IPS-15b (cell line): ENCODE results near the gene TIMM44.
"Not testable (repeated sequence)": the region's sequence is repeated elsewhere in the genome, so short reads cannot be mapped to it uniquely, and the experiment has no call there.

Source experiments
- H3K27me3 ChIP-seq: one replicate; pipeline ENCODE4 v1.6.1; 2013; ENCODE audit warnings: low read length; ENCODE audit not compliant: control insufficient read depth, insufficient read depth
- H3K36me3 ChIP-seq: one replicate; pipeline ENCODE4 v1.6.1; 2013; ENCODE audit warnings: low read length; ENCODE audit not compliant: control insufficient read depth, insufficient read depth
- H3K4me1 ChIP-seq: one replicate; pipeline ENCODE4 v1.6.1; 2013; ENCODE audit warnings: mild to moderate bottlenecking, low read length; ENCODE audit not compliant: control insufficient read depth, insufficient read depth
- H3K4me3 ChIP-seq: one replicate; pipeline ENCODE4 v1.5.1; 2013; ENCODE audit warnings: low read depth, low read length
- H3K9ac ChIP-seq: one replicate; pipeline ENCODE4 v1.6.1; 2013; ENCODE audit warnings: low read depth, mild to moderate bottlenecking, low read length
- H3K9me3 ChIP-seq: one replicate; pipeline ENCODE4 v1.6.1; 2013; ENCODE audit warnings: mild to moderate bottlenecking, low read length; ENCODE audit not compliant: control insufficient read depth, insufficient read depth

The TIMM44 gene

GRCh38 chr19:7933828-7934725 lies 9.4 kb downstream of the TIMM44 start:
- Histone ChIP-seq H3K36me3 (peaks cover 65% of the 10 kb centered on the region), H3K9me3 (no peaks in the 10 kb centered on the region), H3K9ac (no peak overlapping the region), H3K4me1 (no peaks in the 10 kb centered on the region), H3K4me3 (no peak overlapping the region), H3K27me3 (no peaks in the 10 kb centered on the region)

- H3K4me3 ChIP-seq: no peak overlapping the region
- no peaks in the 10 kb centered on the region for H3K9me3 ChIP-seq
- peaks cover 65% of the 10 kb centered on the region for H3K36me3 ChIP-seq
- no peaks in the 10 kb centered on the region for H3K27me3 ChIP-seq
- H3K9ac ChIP-seq: no peak overlapping the region
- no peaks in the 10 kb centered on the region for H3K4me1 ChIP-seq
These were observed 10.1 kb downstream of the TIMM44 start for GRCh38 chr19:7933411-7933810.

- Histone ChIP-seq H3K9me3 (no peaks in the 10 kb centered on the region), H3K9ac (no peak overlapping the region), H3K4me3 (no peak overlapping the region), H3K36me3 (peaks cover 65% of the 10 kb centered on the region), H3K4me1 (no peaks in the 10 kb centered on the region), H3K27me3 (no peaks in the 10 kb centered on the region)
These were observed 10.6 kb downstream of the TIMM44 start for GRCh38 chr19:7932930-7933300.

- Histone ChIP-seq H3K4me3 (no peak overlapping the region), H3K4me1 (no peaks in the 10 kb centered on the region), H3K27me3 (no peaks in the 10 kb centered on the region), H3K9me3 (no peaks in the 10 kb centered on the region), H3K36me3 (peaks cover 62% of the 10 kb centered on the region), H3K9ac (no peak overlapping the region)
These were observed 11.1 kb downstream of the TIMM44 start for GRCh38 chr19:7932276-7932929.

GRCh38 chr19:7931221-7932061 lies 12.0 kb downstream of the TIMM44 start:
- Histone ChIP-seq H3K4me3 (no peak overlapping the region), H3K4me1 (no peaks in the 10 kb centered on the region), H3K9me3 (no peaks in the 10 kb centered on the region), H3K9ac (no peak overlapping the region), H3K36me3 (peaks cover 56% of the 10 kb centered on the region), H3K27me3 (no peaks in the 10 kb centered on the region)

- H3K36me3 ChIP-seq: peaks cover 54% of the 10 kb centered on the region
- H3K9me3 ChIP-seq: no peaks in the 10 kb centered on the region
- no peaks in the 10 kb centered on the region for H3K27me3 ChIP-seq
- no peak overlapping the region for H3K9ac ChIP-seq
- H3K4me1 ChIP-seq: no peaks in the 10 kb centered on the region
- no peak overlapping the region for H3K4me3 ChIP-seq
These were observed 12.7 kb downstream of the TIMM44 start for GRCh38 chr19:7930765-7931164.

- H3K27me3 ChIP-seq, H3K4me1 ChIP-seq, H3K4me3 ChIP-seq, H3K9ac ChIP-seq, H3K9me3 ChIP-seq: not testable (repeated sequence)
- peaks cover 48% of the 10 kb centered on the region for H3K36me3 ChIP-seq
These were observed 13.4 kb downstream of the TIMM44 start for GRCh38 chr19:7930030-7930429.

GRCh38 chr19:7928741-7929701 lies 14.4 kb downstream of the TIMM44 start:
- Histone ChIP-seq H3K9me3 (no peaks in the 10 kb centered on the region), H3K27me3 (no peaks in the 10 kb centered on the region), H3K9ac (no peak overlapping the region), H3K4me1 (no peaks in the 10 kb centered on the region), H3K4me3 (no peak overlapping the region), H3K36me3 (peaks cover 38% of the 10 kb centered on the region)

GRCh38 chr19:7928334-7928706 lies 15.1 kb downstream of the TIMM44 start:
- H3K4me3 ChIP-seq: no peak overlapping the region
- H3K9ac ChIP-seq: no peak overlapping the region
- H3K4me1 ChIP-seq: no peaks in the 10 kb centered on the region
- H3K36me3 ChIP-seq: peaks cover 31% of the 10 kb centered on the region
- no peaks in the 10 kb centered on the region for H3K27me3 ChIP-seq
- H3K9me3 ChIP-seq: no peaks in the 10 kb centered on the region

GRCh38 chr19:7927605-7928333 lies 15.7 kb downstream of the TIMM44 start:
- no peaks in the 10 kb centered on the region for H3K4me1 ChIP-seq
- no peak overlapping the region for H3K9ac ChIP-seq
- peaks cover 27% of the 10 kb centered on the region for H3K36me3 ChIP-seq

More at GRCh38 chr19:7927605-7928333, 15.7 kb downstream of the TIMM44 start:
- Histone ChIP-seq H3K4me3 (no peak overlapping the region), H3K27me3 (no peaks in the 10 kb centered on the region), H3K9me3 (no peaks in the 10 kb centered on the region)
